Middle frontal gyrus (tissue), 1 donor: ENCODE measurements around the gene TMEM184B.
"Not testable (repeated sequence)": the region's sequence is repeated elsewhere in the genome, so short reads cannot be mapped to it uniquely, and the experiment has no call there.

Source experiments
- DNase-seq: peaks from one replicate; pipeline ENCODE4 v3.0.0-alpha.2; 2015; ENCODE audit warnings: low spot score; ENCODE audit errors: extremely low spot score

TMEM184B gene

GRCh38 chr22:38181453-38182200 lies 91.2 kb downstream of the TMEM184B start, which contains the start of gene PLA2G6:
PLA2G6 (minus strand) TSS chr22:38181830; CDS start chr22:38169426, 12,404 bp downstream.
- DNase-seq, result peak; percentile 99

GRCh38 chr22:38180841-38181452 lies 91.9 kb downstream of the TMEM184B start:
- DNase-seq, result no peak

- not testable (repeated sequence) for DNase-seq
Observed at GRCh38 chr22:38178605-38178937, 94.2 kb downstream of the TMEM184B start.

GRCh38 chr22:38177926-38178604 lies 94.7 kb downstream of the TMEM184B start:
- no peak for DNase-seq

GRCh38 chr22:38177571-38177925 lies 95.3 kb downstream of the TMEM184B start:
- not testable (repeated sequence) for DNase-seq

GRCh38 chr22:38177044-38177443 lies 95.8 kb downstream of the TMEM184B start:
- no peak for DNase-seq

GRCh38 chr22:38176170-38176741 lies 96.6 kb downstream of the TMEM184B start:
- no peak for DNase-seq

- DNase-seq, result no peak
Observed at GRCh38 chr22:38175206-38176118, 97.3 kb downstream of the TMEM184B start.

- no peak for DNase-seq
Observed at GRCh38 chr22:38174626-38175025, 98.2 kb downstream of the TMEM184B start.

GRCh38 chr22:38173641-38173906 lies 99.2 kb downstream of the TMEM184B start:
- DNase-seq, result no peak

GRCh38 chr22:38172832-38173640 lies 99.8 kb downstream of the TMEM184B start:
- DNase-seq, result no peak

- no peak for DNase-seq
Observed at GRCh38 chr22:38171927-38172831, 100.6 kb downstream of the TMEM184B start.

- DNase-seq, result no peak
Observed at GRCh38 chr22:38170469-38170868, 102.3 kb downstream of the TMEM184B start.
